SU-DHL-6 (cell line): Measurements from ENCODE around the gene MAP3K20.

Source experiments
- EZH2phosphoT487 ChIP-seq: fragments of 200-600 bp; sonication (generic), shearing (Covaris generic); conservative IDR thresholded peaks from 2 replicates; pipeline ENCODE4 v1.6.1; 2018; ENCODE audit warnings: mild to moderate bottlenecking, antibody characterized with exemption, low read length, moderate library complexity, mixed read lengths
- TF ChIP-seq, protein P1 (sequence below): fragments of 200-600 bp; sonication (generic); IDR thresholded peaks from one replicate; pipeline ENCODE4 v1.5.1; 2017; ENCODE audit warnings: antibody characterized with exemption, mild to moderate bottlenecking, low read length, moderate library complexity; ENCODE audit not compliant: insufficient read depth, poor library complexity, severe bottlenecking

DNA sequence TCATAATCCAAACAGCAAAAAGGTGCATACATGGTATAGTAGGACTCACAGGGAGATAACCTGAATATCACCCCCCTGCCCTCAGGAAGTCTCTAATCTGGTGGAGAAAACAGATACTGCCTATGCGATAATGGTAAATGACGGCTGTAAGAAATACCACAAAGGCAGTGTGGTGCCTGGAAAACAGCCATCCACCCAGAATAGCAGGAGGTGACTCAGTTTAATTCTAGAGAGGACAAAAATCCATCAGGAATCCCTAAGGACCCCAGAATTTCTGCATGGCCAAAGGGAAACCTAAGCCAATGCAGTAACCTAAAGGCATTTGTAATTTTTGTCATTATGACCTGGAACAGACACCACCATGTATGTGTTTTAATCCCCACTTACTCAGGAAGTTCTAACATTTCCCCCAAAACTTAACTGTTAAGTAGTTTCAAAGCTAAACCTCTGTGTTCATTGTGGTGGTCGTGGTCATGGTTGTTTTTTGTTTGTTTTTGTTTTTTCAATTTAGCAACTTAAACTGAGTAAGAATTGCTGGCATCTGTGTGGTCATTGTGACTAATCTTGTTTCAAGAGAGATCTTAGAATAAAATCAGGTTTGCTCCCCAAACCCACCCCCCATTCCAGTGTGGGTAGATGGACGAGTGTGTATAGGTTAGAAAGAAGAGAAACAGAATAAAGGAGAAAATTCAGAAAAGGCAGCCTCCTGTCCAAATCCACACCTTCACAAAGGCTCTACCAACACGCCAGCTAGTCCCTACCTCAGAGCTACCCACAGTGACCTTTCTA, 157.5 kb downstream of the MAP3K20 start:
- TF ChIP-seq, protein P1, sequence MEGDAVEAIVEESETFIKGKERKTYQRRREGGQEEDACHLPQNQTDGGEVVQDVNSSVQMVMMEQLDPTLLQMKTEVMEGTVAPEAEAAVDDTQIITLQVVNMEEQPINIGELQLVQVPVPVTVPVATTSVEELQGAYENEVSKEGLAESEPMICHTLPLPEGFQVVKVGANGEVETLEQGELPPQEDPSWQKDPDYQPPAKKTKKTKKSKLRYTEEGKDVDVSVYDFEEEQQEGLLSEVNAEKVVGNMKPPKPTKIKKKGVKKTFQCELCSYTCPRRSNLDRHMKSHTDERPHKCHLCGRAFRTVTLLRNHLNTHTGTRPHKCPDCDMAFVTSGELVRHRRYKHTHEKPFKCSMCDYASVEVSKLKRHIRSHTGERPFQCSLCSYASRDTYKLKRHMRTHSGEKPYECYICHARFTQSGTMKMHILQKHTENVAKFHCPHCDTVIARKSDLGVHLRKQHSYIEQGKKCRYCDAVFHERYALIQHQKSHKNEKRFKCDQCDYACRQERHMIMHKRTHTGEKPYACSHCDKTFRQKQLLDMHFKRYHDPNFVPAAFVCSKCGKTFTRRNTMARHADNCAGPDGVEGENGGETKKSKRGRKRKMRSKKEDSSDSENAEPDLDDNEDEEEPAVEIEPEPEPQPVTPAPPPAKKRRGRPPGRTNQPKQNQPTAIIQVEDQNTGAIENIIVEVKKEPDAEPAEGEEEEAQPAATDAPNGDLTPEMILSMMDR: no peak
- TF ChIP-seq EZH2phosphoT487: no peak
